Measurements from ENCODE around the gene PYROXD2.

The PYROXD2 gene

DNA sequence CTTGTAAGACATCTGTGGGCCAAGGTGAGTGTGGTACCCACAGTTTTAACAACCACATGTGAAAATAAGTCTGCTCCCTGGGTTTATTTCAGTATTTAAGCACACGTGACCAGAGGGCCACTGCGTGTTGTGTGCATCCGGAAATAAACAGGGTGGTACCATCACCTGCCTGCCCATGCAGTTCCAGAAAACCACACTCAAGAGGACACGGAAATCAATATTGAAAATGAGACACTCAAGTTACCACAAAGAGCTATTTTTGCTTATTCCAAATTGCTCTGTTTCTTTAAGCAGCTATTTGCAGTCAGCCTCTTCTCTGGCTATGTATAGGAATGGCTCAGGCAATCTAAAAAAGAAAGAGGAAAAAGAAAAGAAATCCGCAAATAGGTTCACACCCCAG lies 75.2 kb downstream of the PYROXD2 start:
- H3K36me3 ChIP-seq (replicated peaks in 1 of 2; ENCODE audit: control insufficient read depth in 2 of 2, insufficient read depth in 2 of 2, low read length in 2 of 2), result no peaks in the 10 kb centered on the region
- no peaks in the 10 kb centered on the region for H3K79me1 ChIP-seq (ENCODE audit: low read depth, low read length)
- H3K4ac ChIP-seq (ENCODE audit: low read length), result no peak overlapping the region
- no peaks in the 10 kb centered on the region for H3K9me3 ChIP-seq (replicated peaks in 1 of 2; ENCODE audit: control insufficient read depth in 2 of 2, insufficient read depth in 1 of 2, low read depth in 1 of 2, low read length in 2 of 2)
- H3K23ac ChIP-seq (ENCODE audit: low read depth, low read length, poor library complexity), result no peak overlapping the region
- peaks cover 0 to 3% of the 10 kb centered on the region in 2 donors for H3K4me1 ChIP-seq (ENCODE audit: control insufficient read depth in 2 of 2, insufficient read depth in 1 of 2, low read depth in 1 of 2, low read length in 2 of 2)
- H2AK5ac ChIP-seq (ENCODE audit: low read depth, low read length), result no peak overlapping the region
- WGBS, 2 donors (ENCODE audit: extremely low coverage in 2 of 2, insufficient read length in 2 of 2, insufficient replicate concordance in 1 of 2), result no CpG with 5 or more reads among the region's 5 CpGs
- no peak overlapping the region for H3K9ac ChIP-seq (ENCODE audit: low read depth, low read length, poor library complexity)
- H3K4me3 ChIP-seq (ENCODE audit: low read length in 2 of 2), result no peak overlapping the region
- no peak overlapping the region for H2BK15ac ChIP-seq (ENCODE audit: low read length)
- H3K18ac ChIP-seq (ENCODE audit: low read length), result no peak overlapping the region
- no peak overlapping the region for H3K4me2 ChIP-seq (ENCODE audit: insufficient read depth, low read length, poor library complexity, severe bottlenecking)
- no peak overlapping the region for H4K91ac ChIP-seq (ENCODE audit: low read depth, low read length, poor library complexity)
- no peak overlapping the region for H3K14ac ChIP-seq (ENCODE audit: low read length)
- no peak overlapping the region for H2BK5ac ChIP-seq (ENCODE audit: low read length)
- peaks cover 0 to 9% (median 0%) of the 10 kb centered on the region in 3 experiments for H3K27me3 ChIP-seq (ENCODE audit: control insufficient read depth in 3 of 3, insufficient read depth in 3 of 3, low read depth in 1 of 3, low read length in 3 of 3)
- H2AFZ ChIP-seq (ENCODE audit: low read length), result no peak overlapping the region
- no peak overlapping the region for H2BK120ac ChIP-seq (ENCODE audit: low read depth, low read length)
- H4K8ac ChIP-seq (ENCODE audit: low read depth, low read length), result no peak overlapping the region
- no peak for DNase-seq (ENCODE audit: low spot score)
- H3K27ac ChIP-seq (replicated peaks; ENCODE audit: low read length), result no peak overlapping the region
- H2BK12ac ChIP-seq (ENCODE audit: low read length), result no peak overlapping the region

DNA sequence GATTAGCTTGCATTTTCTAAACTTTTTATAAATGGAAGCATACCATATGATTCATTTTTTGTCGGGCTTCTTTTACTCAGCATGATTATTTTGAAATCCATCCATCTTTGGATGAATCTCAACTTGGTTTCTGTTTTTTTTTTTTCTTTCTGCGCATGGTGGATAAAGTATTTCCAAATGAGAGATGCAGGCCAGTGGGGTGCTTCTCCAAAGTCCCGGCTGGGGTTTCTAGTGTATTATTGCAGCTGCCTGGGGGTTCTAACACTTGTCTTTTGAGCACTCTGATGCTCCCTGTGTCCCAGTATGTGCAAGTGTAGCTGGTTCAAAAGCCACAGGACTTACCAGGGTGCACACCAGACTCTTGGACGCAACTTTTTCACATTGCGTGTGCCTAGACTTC lies 76.1 kb downstream of the PYROXD2 start:
- Histone ChIP-seq H3K9ac (ENCODE audit: low read depth, low read length, poor library complexity) (no peak overlapping the region), H3K4ac (ENCODE audit: low read length) (no peak overlapping the region), H4K8ac (ENCODE audit: low read depth, low read length) (no peak overlapping the region), H3K9me3 (replicated peaks in 1 of 2; ENCODE audit: control insufficient read depth in 2 of 2, insufficient read depth in 1 of 2, low read depth in 1 of 2, low read length in 2 of 2) (no peaks in the 10 kb centered on the region), H3K14ac (ENCODE audit: low read length) (no peak overlapping the region), H4K91ac (ENCODE audit: low read depth, low read length, poor library complexity) (no peak overlapping the region), H3K36me3 (replicated peaks in 1 of 2; ENCODE audit: control insufficient read depth in 2 of 2, insufficient read depth in 2 of 2, low read length in 2 of 2) (no peaks in the 10 kb centered on the region), H2AK5ac (ENCODE audit: low read depth, low read length) (no peak overlapping the region), H2AFZ (ENCODE audit: low read length) (no peak overlapping the region), H2BK5ac (ENCODE audit: low read length) (no peak overlapping the region), H2BK15ac (ENCODE audit: low read length) (no peak overlapping the region), H3K4me1 (ENCODE audit: control insufficient read depth in 2 of 2, insufficient read depth in 1 of 2, low read depth in 1 of 2, low read length in 2 of 2) (peaks cover 0 to 3% of the 10 kb centered on the region in 2 donors), H3K23ac (ENCODE audit: low read depth, low read length, poor library complexity) (no peak overlapping the region), H3K27ac (replicated peaks; ENCODE audit: low read length) (no peak overlapping the region), H3K4me3 (ENCODE audit: low read length in 2 of 2) (no peak overlapping the region), H3K4me2 (ENCODE audit: insufficient read depth, low read length, poor library complexity, severe bottlenecking) (no peak overlapping the region), H3K18ac (ENCODE audit: low read length) (no peak overlapping the region), H3K27me3 (ENCODE audit: control insufficient read depth in 3 of 3, insufficient read depth in 3 of 3, low read depth in 1 of 3, low read length in 3 of 3) (peaks cover 0 to 9% (median 0%) of the 10 kb centered on the region in 3 experiments), H2BK12ac (ENCODE audit: low read length) (no peak overlapping the region), H2BK120ac (ENCODE audit: low read depth, low read length) (no peak overlapping the region), H3K79me1 (ENCODE audit: low read depth, low read length) (no peaks in the 10 kb centered on the region)
- DNase-seq (ENCODE audit: low spot score), result no peak
- no CpG with 5 or more reads among the region's 5 CpGs for WGBS, 2 donors (ENCODE audit: extremely low coverage in 2 of 2, insufficient read length in 2 of 2, insufficient replicate concordance in 1 of 2)

DNA sequence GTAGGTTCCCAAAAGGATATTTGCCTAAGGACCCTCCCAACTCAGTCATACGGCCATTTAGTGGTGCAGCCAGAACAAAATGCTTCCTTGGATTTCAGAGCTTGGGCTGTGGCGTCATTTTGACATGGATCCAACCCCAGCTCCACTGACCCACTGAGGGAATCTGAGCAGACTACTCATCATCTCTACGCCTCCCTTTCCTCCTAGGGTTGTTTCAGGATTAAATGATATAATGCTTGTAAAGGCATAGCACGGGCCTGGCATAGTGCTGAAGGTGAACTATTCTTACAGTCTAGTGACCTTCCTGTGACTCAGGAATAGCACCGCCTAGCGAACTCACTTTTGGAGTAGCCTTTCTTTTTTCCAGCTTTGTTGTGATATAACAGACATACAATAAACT lies 76.7 kb downstream of the PYROXD2 start:
- Histone ChIP-seq H3K9me3 (replicated peaks in 1 of 2; ENCODE audit: control insufficient read depth in 2 of 2, insufficient read depth in 1 of 2, low read depth in 1 of 2, low read length in 2 of 2) (no peaks in the 10 kb centered on the region), H3K4me3 (ENCODE audit: low read length in 2 of 2) (no peak overlapping the region), H3K18ac (ENCODE audit: low read length) (no peak overlapping the region), H3K14ac (ENCODE audit: low read length) (no peak overlapping the region), H2BK5ac (ENCODE audit: low read length) (no peak overlapping the region), H3K23ac (ENCODE audit: low read depth, low read length, poor library complexity) (no peak overlapping the region), H2BK15ac (ENCODE audit: low read length) (no peak overlapping the region), H3K79me1 (ENCODE audit: low read depth, low read length) (no peaks in the 10 kb centered on the region), H4K91ac (ENCODE audit: low read depth, low read length, poor library complexity) (no peak overlapping the region), H3K4me2 (ENCODE audit: insufficient read depth, low read length, poor library complexity, severe bottlenecking) (no peak overlapping the region), H2AFZ (ENCODE audit: low read length) (no peak overlapping the region), H2BK120ac (ENCODE audit: low read depth, low read length) (no peak overlapping the region), H3K27ac (replicated peaks; ENCODE audit: low read length) (no peak overlapping the region), H2AK5ac (ENCODE audit: low read depth, low read length) (no peak overlapping the region), H3K9ac (ENCODE audit: low read depth, low read length, poor library complexity) (no peak overlapping the region), H3K4me1 (ENCODE audit: control insufficient read depth in 2 of 2, insufficient read depth in 1 of 2, low read depth in 1 of 2, low read length in 2 of 2) (peaks cover 0 to 3% of the 10 kb centered on the region in 2 donors), H3K4ac (ENCODE audit: low read length) (no peak overlapping the region), H2BK12ac (ENCODE audit: low read length) (no peak overlapping the region), H3K36me3 (replicated peaks in 1 of 2; ENCODE audit: control insufficient read depth in 2 of 2, insufficient read depth in 2 of 2, low read length in 2 of 2) (no peaks in the 10 kb centered on the region), H3K27me3 (ENCODE audit: control insufficient read depth in 3 of 3, insufficient read depth in 3 of 3, low read depth in 1 of 3, low read length in 3 of 3) (peaks cover 0 to 9% (median 0%) of the 10 kb centered on the region in 3 experiments), H4K8ac (ENCODE audit: low read depth, low read length) (no peak overlapping the region)
- no peak for DNase-seq (ENCODE audit: low spot score)
- no CpG with 5 or more reads among the region's 6 CpGs for WGBS, 2 donors (ENCODE audit: extremely low coverage in 2 of 2, insufficient read length in 2 of 2, insufficient replicate concordance in 1 of 2)

DNA sequence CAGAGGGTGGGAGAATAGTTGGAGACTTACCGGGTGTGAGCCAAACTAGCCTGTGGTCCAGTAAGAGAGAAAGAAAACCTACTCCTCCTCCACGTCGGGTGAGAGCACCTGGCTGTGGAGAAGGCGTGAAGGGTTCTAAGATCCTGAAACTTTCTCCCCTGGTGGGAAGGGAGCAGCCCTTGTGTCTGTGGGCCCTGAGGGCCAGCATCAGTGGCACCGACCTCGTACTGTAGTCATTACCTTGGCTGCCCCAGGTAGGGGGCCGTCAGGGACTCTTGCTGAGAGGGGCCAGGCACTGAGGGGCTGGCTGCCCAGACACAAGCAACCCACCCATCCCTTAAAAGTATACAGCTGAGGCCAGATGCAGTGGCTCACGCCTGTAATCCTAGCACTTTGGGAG lies 77.5 kb downstream of the PYROXD2 start:
- Histone ChIP-seq H4K91ac (ENCODE audit: low read depth, low read length, poor library complexity) (no peak overlapping the region), H3K4ac (ENCODE audit: low read length) (no peak overlapping the region), H2BK12ac (ENCODE audit: low read length) (no peak overlapping the region), H3K9ac (ENCODE audit: low read depth, low read length, poor library complexity) (no peak overlapping the region), H3K9me3 (replicated peaks in 1 of 2; ENCODE audit: control insufficient read depth in 2 of 2, insufficient read depth in 1 of 2, low read depth in 1 of 2, low read length in 2 of 2) (no peaks in the 10 kb centered on the region), H2AFZ (ENCODE audit: low read length) (no peak overlapping the region), H4K8ac (ENCODE audit: low read depth, low read length) (no peak overlapping the region), H3K18ac (ENCODE audit: low read length) (no peak overlapping the region), H3K4me1 (ENCODE audit: control insufficient read depth in 2 of 2, insufficient read depth in 1 of 2, low read depth in 1 of 2, low read length in 2 of 2) (peaks cover 0 to 3% of the 10 kb centered on the region in 2 donors), H3K23ac (ENCODE audit: low read depth, low read length, poor library complexity) (no peak overlapping the region), H3K4me2 (ENCODE audit: insufficient read depth, low read length, poor library complexity, severe bottlenecking) (no peak overlapping the region), H3K79me1 (ENCODE audit: low read depth, low read length) (no peaks in the 10 kb centered on the region), H2BK120ac (ENCODE audit: low read depth, low read length) (no peak overlapping the region), H3K4me3 (ENCODE audit: low read length in 2 of 2) (no peak overlapping the region), H3K27me3 (ENCODE audit: control insufficient read depth in 3 of 3, insufficient read depth in 3 of 3, low read depth in 1 of 3, low read length in 3 of 3) (peaks cover 0 to 9% (median 0%) of the 10 kb centered on the region in 3 experiments), H2AK5ac (ENCODE audit: low read depth, low read length) (no peak overlapping the region), H3K27ac (replicated peaks; ENCODE audit: low read length) (no peak overlapping the region), H3K14ac (ENCODE audit: low read length) (no peak overlapping the region), H2BK15ac (ENCODE audit: low read length) (no peak overlapping the region), H2BK5ac (ENCODE audit: low read length) (no peak overlapping the region), H3K36me3 (replicated peaks in 1 of 2; ENCODE audit: control insufficient read depth in 2 of 2, insufficient read depth in 2 of 2, low read length in 2 of 2) (no peaks in the 10 kb centered on the region)
- no CpG with 5 or more reads among the region's 8 CpGs for WGBS, 2 donors (ENCODE audit: extremely low coverage in 2 of 2, insufficient read length in 2 of 2, insufficient replicate concordance in 1 of 2)
- DNase-seq (ENCODE audit: low spot score), result no peak

Measured in neuronal stem cell (in vitro differentiated cells).